Activated T-helper 1 cell treated with anti-CD3 and anti-CD28 coated beads, Interleukin-2, amount 50 U/mL, for 16 hours (primary cell): ENCODE data around the gene P2RX4.
"Not testable (repeated sequence)": the region's sequence is repeated elsewhere in the genome, so short reads cannot be mapped to it uniquely, and the experiment has no call there.

ENCODE experiments used
- DNase-seq, 2 donors: peaks; one replicate each; pipeline ENCODE4 v3.0.0-alpha.2; 2020; ENCODE audit warnings: low read depth in 1 of 2, low spot score in 1 of 2

Gene P2RX4

DNA sequence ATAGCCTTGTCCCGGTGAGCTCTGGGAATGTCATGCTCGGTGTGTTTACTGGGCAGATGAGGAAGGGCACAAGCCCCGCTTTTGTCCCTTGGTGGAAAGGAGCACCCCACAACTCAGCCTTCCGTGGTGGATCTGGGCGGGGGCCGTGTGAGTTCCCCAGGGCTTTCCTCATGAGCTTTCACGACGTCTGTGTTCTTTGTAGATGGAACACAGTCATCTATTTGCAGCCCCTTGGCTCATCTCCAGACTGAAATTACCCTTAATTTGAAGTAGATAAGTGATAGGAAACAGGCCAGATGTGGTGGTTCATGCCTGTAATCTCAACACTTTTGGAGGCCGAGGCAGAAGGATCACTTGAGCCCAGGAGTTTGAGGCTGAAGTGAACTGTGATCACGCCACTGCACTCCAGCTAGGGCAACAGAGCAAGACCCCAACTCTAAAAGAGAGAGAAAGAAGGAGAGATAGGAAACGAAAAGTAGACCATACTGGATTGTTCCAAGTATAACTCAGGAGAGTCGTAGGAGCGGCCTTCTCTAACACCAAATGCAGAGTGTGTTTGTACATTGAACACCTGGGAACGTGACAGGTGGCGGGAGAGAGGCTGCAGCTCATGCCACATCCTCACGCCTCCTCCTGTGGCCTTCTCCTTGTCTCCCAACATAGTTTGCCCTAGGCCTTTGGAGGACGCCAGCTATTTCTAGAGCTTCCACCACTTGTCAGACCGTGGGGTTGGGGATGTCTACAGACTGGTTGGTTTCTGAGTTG, 8.8 kb downstream of the P2RX4 start:
- DNase-seq = no peak

DNA sequence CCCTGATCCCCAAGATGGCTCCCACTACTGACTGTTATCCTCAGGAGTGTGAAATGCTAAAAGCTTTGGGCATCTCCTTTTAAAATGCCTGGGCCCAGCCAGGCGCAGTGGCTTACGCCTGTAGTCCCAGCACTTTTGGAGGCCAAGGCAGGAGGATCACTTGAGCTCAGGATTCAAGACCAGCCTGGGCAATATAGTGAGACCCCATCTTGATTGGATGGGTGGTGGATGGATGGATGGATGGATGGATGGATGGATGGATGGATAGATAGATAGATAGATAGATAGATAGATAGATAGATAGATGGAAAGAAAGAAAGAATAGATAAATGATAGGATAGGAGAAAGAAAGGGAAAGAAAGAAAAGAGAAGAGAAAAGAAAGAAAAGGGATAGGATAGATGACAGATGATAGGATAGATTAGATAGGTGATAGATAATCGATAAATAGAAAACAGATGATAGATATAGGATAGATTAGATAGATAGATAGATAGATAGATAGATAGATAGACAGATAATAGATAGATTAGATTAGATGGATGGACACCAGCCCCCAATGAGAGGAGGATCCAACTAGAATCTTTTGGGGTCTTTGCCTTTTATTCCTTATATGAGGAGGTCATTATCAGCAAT, 9.5 kb downstream of the P2RX4 start:
- no peak for DNase-seq

DNA sequence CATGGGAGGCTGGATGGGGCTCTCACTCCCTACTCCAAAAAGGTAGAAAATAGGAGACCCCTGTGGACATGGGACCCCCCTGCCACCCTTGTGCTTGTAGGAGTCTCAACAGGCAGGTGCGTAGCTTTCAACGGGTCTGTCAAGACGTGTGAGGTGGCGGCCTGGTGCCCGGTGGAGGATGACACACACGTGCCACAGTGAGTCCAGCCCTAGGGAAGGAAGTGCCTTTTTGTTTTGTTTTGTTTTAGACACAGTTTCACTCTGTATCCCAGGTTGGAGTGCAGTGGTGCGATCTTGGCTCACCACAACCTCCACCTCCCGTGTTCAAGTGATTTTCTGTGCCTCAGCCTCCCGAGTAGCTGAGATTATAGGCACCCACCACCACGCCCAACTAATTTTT, 12.9 kb downstream of the P2RX4 start:
- no peak for DNase-seq

DNA sequence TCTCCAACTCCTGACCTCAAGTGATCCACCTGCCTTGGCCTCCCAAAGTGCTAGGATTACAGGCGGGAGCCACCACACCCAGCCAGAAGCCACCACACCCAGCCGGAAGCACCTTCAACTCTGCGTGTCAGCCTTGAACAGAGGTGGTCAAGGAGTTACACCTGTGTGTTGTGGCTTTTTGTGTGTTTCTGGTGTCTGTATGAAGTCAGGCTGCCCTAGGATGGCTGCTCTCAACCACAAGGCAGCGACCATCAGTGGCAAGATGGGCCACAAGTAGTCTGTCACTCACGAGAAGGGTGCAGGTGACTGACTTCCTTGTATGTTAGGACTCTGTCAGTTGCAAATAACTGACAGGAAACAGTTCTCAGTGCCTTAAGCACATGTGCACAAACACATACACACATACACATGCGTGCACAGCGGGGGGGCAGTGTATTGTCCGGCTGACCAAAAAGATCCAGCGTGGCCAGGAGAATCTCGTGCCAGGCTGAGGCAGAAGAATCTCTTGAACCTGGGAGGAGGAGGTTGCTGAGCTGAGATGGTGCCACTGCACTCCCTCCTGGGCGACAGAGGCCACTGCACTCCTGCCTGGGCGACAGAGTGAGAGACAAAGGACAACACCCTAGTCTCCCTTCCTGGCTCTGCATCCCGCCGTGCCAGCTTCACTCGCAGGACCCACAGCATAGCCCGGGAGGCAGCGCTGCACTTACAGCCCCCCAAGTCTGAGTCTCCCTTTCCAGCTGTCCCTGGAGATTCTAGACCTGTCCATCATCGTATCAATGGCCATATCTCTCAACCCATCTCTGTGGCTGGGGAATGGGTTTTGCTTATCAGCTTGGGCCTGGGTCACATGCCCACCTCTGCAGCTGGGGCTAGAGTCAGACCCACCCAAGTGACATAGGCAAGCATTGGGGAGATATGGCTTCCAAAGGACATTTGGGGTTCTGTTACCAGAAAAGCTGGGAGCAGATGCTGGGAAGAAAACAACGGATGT, 13.7 kb downstream of the P2RX4 start:
- peak in 1 of 2 donors; percentile 14 for DNase-seq

GRCh38 chr12:121224591-121224990, 14.7 kb downstream of the P2RX4 start:
- peak in 1 of 2 donors; percentile 39 for DNase-seq

DNA sequence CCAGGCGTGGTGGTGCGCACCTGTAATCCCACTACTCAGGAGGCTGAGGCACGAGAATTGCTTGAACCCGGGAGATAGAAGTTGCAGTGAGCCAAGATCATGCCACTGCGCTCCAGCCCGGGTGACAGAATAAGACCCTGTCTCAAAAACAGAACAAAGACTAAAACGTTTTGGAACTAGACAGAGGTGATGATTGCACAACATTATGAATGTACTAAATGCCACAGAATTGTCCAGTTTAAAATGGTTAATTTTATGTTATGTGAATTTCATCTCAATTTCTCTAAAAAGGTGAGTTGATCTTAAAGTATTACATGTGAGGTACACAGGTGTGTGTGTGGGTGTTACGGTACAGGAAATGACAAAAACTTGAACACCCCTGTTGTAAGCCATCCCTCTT, 16.5 kb downstream of the P2RX4 start:
- no peak for DNase-seq

DNA sequence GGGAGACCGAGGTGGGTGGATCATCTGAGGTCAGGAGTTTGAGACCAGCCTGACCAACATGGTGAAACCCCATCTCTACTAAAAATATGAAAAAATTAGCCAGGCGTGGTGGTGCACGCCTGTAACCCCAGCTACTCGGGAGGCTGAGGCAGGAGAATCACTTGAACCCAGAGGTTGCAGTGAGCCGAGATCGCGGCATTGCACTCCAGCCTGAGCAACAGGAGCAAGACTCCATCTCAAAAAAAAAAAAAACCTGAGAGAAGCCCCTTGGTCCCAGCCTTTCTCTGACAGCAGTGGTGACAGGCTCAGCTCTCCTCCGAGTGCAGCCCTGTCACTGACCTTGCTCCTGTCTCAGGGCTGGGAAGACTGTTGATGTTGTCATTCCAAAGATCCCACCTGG, 16.9 kb downstream of the P2RX4 start:
- DNase-seq = not testable (repeated sequence)

DNA sequence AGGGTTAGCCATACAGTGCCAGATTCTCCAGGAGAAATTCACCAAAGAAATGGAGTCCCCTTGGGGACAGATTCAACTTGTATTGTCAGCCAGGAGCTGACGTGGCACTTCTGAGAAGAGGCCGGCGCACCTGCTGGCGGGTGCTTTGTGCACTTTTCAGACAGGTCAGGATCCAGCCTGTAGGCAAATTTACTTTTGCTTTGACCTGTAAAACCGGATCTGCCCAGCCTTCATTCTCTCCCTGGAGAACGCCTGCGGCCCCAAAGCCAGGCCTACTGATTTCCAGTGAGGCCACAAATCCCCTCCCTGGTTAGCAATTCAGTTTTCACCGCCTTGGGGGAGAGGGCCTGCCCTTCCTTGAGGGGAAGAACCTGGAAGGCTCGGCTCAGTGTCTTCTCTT, 17.4 kb downstream of the P2RX4 start:
- no peak for DNase-seq

- no peak for DNase-seq
These were observed 19.2 kb downstream of the P2RX4 start for GRCh38 chr12:121228919-121229665.

GRCh38 chr12:121229826-121230537, 20.1 kb downstream of the P2RX4 start:
- peak; percentile 28 to 38 for DNase-seq

- DNase-seq = no peak
These were observed 20.6 kb downstream of the P2RX4 start for GRCh38 chr12:121230538-121230907.

GRCh38 chr12:121232163-121232562, 22.2 kb downstream of the P2RX4 start:
- DNase-seq = no peak

DNA sequence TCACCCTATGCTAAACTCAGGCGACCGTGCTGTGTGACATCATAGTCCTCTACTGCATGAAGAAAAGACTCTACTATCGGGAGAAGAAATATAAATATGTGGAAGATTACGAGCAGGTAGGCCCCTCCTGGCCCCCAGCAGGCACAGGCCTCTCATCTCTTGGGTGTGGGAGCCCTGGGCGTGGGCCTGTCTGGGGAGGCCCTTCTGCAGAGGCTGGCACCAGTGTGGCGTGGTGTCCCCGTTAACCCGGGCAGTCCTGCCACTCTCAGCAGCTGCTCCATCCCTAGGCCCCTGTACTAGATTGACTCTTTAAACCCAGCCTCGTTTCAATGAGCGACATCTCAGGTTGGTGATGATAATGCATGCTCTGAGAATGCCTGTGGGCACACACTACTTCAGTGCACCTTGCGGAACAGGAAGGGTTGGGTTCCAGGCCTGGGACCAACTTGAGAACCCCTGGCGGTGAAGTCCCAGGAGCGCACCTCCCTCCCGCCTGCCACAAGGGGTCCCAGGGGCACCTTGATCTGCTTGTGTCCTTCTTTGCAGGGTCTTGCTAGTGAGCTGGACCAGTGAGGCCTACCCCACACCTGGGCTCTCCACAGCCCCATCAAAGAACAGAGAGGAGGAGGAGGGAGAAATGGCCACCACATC, 23.2 kb downstream of the P2RX4 start:
- DNase-seq = no peak

DNA sequence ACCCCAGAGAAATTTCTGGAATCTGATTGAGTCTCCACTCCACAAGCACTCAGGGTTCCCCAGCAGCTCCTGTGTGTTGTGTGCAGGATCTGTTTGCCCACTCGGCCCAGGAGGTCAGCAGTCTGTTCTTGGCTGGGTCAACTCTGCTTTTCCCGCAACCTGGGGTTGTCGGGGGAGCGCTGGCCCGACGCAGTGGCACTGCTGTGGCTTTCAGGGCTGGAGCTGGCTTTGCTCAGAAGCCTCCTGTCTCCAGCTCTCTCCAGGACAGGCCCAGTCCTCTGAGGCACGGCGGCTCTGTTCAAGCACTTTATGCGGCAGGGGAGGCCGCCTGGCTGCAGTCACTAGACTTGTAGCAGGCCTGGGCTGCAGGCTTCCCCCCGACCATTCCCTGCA, 23.7 kb downstream of the P2RX4 start:
- no peak for DNase-seq

- no peak for DNase-seq
These were observed 26.8 kb downstream of the P2RX4 start for GRCh38 chr12:121236776-121237175.

- no peak for DNase-seq
These were observed 27.5 kb downstream of the P2RX4 start for GRCh38 chr12:121237415-121237814.

- no peak for DNase-seq
These were observed 28.2 kb downstream of the P2RX4 start for GRCh38 chr12:121238086-121238485.

DNA sequence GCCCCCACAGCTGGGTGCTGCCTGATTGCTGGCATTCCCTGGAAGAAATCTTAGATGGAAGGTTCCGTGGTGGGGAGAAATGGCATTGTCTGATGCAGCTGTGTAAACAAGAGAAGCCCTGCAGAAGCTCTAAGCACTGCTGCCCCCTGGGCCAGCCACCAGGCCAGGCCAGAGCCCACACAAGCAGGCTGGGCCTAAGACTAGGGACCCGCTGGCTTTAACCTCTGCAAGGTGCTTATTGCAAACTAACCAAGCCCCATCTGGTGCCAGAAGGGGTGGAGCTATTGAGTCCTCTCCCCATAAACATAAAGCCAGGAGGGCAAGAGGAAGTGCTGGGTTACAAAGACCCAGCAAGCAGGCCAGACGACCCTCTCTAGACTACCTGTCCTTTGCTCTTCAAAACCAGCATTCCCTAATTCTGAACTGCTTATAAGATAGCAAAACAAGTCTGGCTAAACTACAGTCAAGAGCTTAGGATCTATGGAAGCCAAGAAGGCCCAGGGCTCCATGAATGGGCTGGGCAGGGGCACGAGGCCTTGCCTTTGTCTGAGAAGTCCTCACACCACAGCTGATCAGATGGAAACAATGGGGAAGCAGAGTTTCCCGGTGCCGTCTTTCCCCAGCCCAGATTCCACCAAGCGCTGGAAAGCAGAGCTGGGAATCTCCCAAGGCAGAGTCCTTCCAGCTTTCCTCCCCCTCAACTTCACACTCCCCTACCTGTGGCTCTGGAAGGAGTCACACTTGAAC, 28.8 kb downstream of the P2RX4 start:
- DNase-seq = no peak
